Esophagus muscularis mucosa (tissue), 3 donors: ENCODE results near the gene POC5.

Experiments used
- POLR2A ChIP-seq: fragments of 450-650 bp; IDR thresholded peaks from one replicate; pipeline ENCODE4 v1.6.1; 2017; ENCODE audit warnings: antibody characterized with exemption, moderate library complexity, mild to moderate bottlenecking, low read depth
- POLR2AphosphoS5 ChIP-seq, 2 donors: sonication (generic); formaldehyde crosslinking; IDR thresholded peaks; one replicate each; pipeline ENCODE4 v1.6.1; 2017; ENCODE audit warnings: antibody characterized with exemption in 2 of 2
- TF ChIP-seq, protein P1 (sequence below), 3 experiments: fragments of 200-600 bp in 2 of 3; fragments of 450-650 bp in 1 of 3; sonication (generic) in 2 of 3; IDR thresholded peaks; one replicate each; pipeline ENCODE4 v1.5.1; 2017 to 2019; ENCODE audit warnings: antibody characterized with exemption in 3 of 3, mild to moderate bottlenecking in 2 of 3, moderate library complexity in 1 of 3

GRCh38 chr5:75758116-75758515, 40.9 kb upstream of the POC5 start:
- TF ChIP-seq, protein P1, sequence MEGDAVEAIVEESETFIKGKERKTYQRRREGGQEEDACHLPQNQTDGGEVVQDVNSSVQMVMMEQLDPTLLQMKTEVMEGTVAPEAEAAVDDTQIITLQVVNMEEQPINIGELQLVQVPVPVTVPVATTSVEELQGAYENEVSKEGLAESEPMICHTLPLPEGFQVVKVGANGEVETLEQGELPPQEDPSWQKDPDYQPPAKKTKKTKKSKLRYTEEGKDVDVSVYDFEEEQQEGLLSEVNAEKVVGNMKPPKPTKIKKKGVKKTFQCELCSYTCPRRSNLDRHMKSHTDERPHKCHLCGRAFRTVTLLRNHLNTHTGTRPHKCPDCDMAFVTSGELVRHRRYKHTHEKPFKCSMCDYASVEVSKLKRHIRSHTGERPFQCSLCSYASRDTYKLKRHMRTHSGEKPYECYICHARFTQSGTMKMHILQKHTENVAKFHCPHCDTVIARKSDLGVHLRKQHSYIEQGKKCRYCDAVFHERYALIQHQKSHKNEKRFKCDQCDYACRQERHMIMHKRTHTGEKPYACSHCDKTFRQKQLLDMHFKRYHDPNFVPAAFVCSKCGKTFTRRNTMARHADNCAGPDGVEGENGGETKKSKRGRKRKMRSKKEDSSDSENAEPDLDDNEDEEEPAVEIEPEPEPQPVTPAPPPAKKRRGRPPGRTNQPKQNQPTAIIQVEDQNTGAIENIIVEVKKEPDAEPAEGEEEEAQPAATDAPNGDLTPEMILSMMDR (IDR thresholded peaks at IDR 0.05), result no peak
- TF ChIP-seq POLR2A, result no peak
- no peak for TF ChIP-seq POLR2AphosphoS5 (IDR thresholded peaks at IDR 0.05)
